Keratinocyte (primary cell): Measurements from ENCODE around the gene IGSF8.

ENCODE experiments used
- CTCF ChIP-seq, 3 experiments: IDR thresholded peaks in 1 of 3; conservative IDR thresholded peaks in 1 of 3; optimal IDR thresholded peaks in 1 of 3; 2 replicates in 2 of 3; 3 replicates in 1 of 3; pipeline versions ENCODE3 to v1.5.1; 2011; ENCODE audit warnings: low read length in 3 of 3, mild to moderate bottlenecking in 3 of 3, moderate library complexity in 2 of 3, control low read depth in 1 of 3, inconsistent platforms in 1 of 3; ENCODE audit not compliant: insufficient read depth in 2 of 3; ENCODE audit errors: extremely low read depth in 1 of 3
- EZH2 ChIP-seq: IDR thresholded peaks from one replicate; pipeline ENCODE4 v1.6.1; 2012; ENCODE audit warnings: inconsistent platforms, mild to moderate bottlenecking, low read length, moderate library complexity

DNA sequence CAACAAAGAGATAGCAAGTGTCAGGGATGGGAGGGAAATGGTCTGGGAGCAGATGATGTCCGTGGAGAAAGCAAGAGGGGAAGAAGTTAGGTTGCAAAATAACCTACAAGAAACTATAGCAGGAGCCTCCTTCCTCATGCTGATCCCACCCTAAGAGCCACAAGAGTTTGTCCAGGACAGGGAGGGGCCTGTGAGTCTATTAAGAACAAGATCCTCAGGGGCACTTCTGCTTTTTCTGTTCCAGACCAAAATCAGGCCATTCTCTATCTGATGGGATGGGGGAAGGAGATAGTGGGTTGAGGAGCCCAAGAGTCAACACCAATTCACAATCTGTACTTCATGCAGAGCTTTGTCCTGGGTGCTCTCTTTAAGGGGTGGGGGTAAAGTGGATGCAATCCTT lies 45.3 kb upstream of the IGSF8 start:
- TF ChIP-seq EZH2 (no peak), CTCF (optimal IDR thresholded peaks at IDR 0.05 in 1 of 3, IDR thresholded peaks at IDR 0.05 in 1 of 3, conservative IDR thresholded peaks at IDR 0.05 in 1 of 3; ENCODE audit: extremely low read depth in 1 of 3, insufficient read depth in 2 of 3, low read length in 3 of 3) (no peak)
